Liver (tissue), 5 donors: ENCODE results near the gene HDAC9. TPM values are rescaled to one million over a fixed set of nuclear protein-coding genes. Genes with fewer than 3 reads are reported as not detected.

Experiments
- polyA plus RNA-seq, 2 donors: library from polyadenylated mRNA; stranded (reverse) in 1 of 2; unstranded in 1 of 2; fragments of 200-250 nt in 1 of 2; fragments of >200 nt in 1 of 2; fragmentation: Nextera tagmentation in 1 of 2; extraction: Ambion mirVana in 1 of 2; gene quantifications; one replicate each; pipeline versions ENCODE4 v1.2.1 to v1.2.3, GENCODE V29; 2013 to 2015
- small RNA-seq: library from RNA; depleted of rRNA; stranded (forward); fragments of <200 nt; gene quantifications from one replicate; pipeline ENCODE3, GENCODE V24; 2014
- total RNA-seq, 2 donors: library from RNA; depleted of rRNA; stranded (reverse); fragments of >200 nt; gene quantifications; one replicate each; pipeline ENCODE4 v1.2.3, GENCODE V29; 2014
- donor health status: healthy.
- donor health status: healthy.
- donor health status: healthy.

HDAC9 gene
- total and polyA plus RNA-seq, 4 donors = 1.0 to 10.1 (median 2.3) TPM

Small RNAs within 50 kb of the gene (small RNA-seq; reads per million reads assigned to genes)
- not detected for gene RN7SKP266
